HepG2 (cell line): Measurements from ENCODE around the gene CATSPERB. TPM values are rescaled to one million over a fixed set of nuclear protein-coding genes. Genes with fewer than 3 reads are reported as not detected.

Source experiments
- ATAC-seq: fragments of 200-7000 bp; cut with Tn5 transposase; 3 replicates; pipeline ENCODE4 v1.9.1; 2020; ENCODE audit warnings: mild to moderate bottlenecking, moderate library complexity
- BruUV-seq: library from RNA; stranded (reverse); fragments of 400-500 nt; replicated peaks from 2 replicates; lab custom pipeline; 2021; lab: Mats Ljungman, UMichigan
- CTCF ChIA-PET: fragments of 300-600 bp; formaldehyde crosslinking; extraction: SDS; loops from one replicate; lab custom pipeline; 2021; ENCODE audit warnings: low total read pairs, inconsistent platforms, low intra/inter-chr PET ratio; lab: Yijun Ruan, JAX
- POLR2A ChIA-PET: fragments of 350-600 bp; sonication (Branson Sonifier 250); formaldehyde crosslinking; loops from one replicate; lab custom pipeline; 2020; ENCODE audit warnings: antibody characterized with exemption, inconsistent platforms; lab: Yijun Ruan, JAX
- DNase-seq: peaks from one replicate; pipeline ENCODE4 v3.0.0-alpha.2; 2015; ENCODE audit warnings: low spot score
- FAIRE-seq: peaks from 3 replicates; lab custom pipeline; 2011; peaks lifted over from hg19 to GRCh38; lab: Jason Lieb, UNC
- H2AFZ ChIP-seq: one replicate; pipeline ENCODE4 v1.6.1; 2011; ENCODE audit warnings: low read length, inconsistent platforms
- H3K27ac ChIP-seq: fragments of 300-600 bp; 3 replicates; pipeline ENCODE4 v1.8.0; 2011; ENCODE audit warnings: mixed run types, mild to moderate bottlenecking, mixed read lengths, low read length, inconsistent platforms; ENCODE audit not compliant: insufficient read depth; ENCODE audit errors: extremely low read length
- H3K27me3 ChIP-seq, 2 experiments: fragments of 200-600 bp in 1 of 2; 2 replicates in 1 of 2; 3 replicates in 1 of 2; pipeline versions ENCODE4 v1.6.0 to v1.8.0; 2011; ENCODE audit warnings: low read length in 2 of 2, mild to moderate bottlenecking in 2 of 2, moderate library complexity in 2 of 2, inconsistent platforms in 1 of 2; ENCODE audit not compliant: insufficient read depth in 2 of 2, control insufficient read depth in 1 of 2
- H3K36me3 ChIP-seq, 2 experiments: fragments of 200-600 bp in 1 of 2; replicated peaks in 1 of 2; 2 replicates in 1 of 2; 3 replicates in 1 of 2; pipeline versions ENCODE4 v1.5.1 to v1.8.0; 2011; ENCODE audit warnings: low read length in 2 of 2, inconsistent platforms in 1 of 2; ENCODE audit not compliant: insufficient read depth in 2 of 2, control insufficient read depth in 1 of 2
- H3K4me1 ChIP-seq: 2 replicates; pipeline ENCODE4 v1.5.1; 2012; ENCODE audit warnings: low read length, inconsistent platforms; ENCODE audit not compliant: insufficient read depth
- H3K4me2 ChIP-seq: 2 replicates; pipeline ENCODE4 v1.6.0; 2011; ENCODE audit warnings: low read depth, low read length, inconsistent platforms
- H3K4me3 ChIP-seq, 3 experiments: fragments of 200-600 bp in 1 of 3; sonication (generic), shearing (Covaris generic) in 1 of 3; replicated peaks in 1 of 3; 2 replicates each; pipeline ENCODE4 v1.5.1; 2011 to 2016; ENCODE audit warnings: low read length in 3 of 3, inconsistent platforms in 2 of 3, low read depth in 2 of 3, mild to moderate bottlenecking in 2 of 3, control low read depth in 1 of 3, mixed read lengths in 1 of 3; ENCODE audit not compliant: insufficient read depth in 1 of 3
- H3K79me2 ChIP-seq: one replicate; pipeline ENCODE4 v1.6.1; 2011; ENCODE audit warnings: low read length, inconsistent platforms; ENCODE audit not compliant: insufficient read depth
- H3K9ac ChIP-seq: 2 replicates; pipeline ENCODE4 v1.6.0; 2011; ENCODE audit warnings: mild to moderate bottlenecking, low read depth, low read length, inconsistent platforms; ENCODE audit not compliant: insufficient read depth
- H3K9me3 ChIP-seq: 2 replicates; pipeline ENCODE4 v1.5.1; 2012; ENCODE audit warnings: mild to moderate bottlenecking, low read length
- H4K20me1 ChIP-seq: 2 replicates; pipeline ENCODE4 v1.6.0; 2011; ENCODE audit warnings: inconsistent platforms, mild to moderate bottlenecking, low read length, moderate library complexity; ENCODE audit not compliant: insufficient read depth
- CEBPB ChIP-seq: IDR thresholded peaks from 2 replicates; pipeline ENCODE4 v1.6.1; 2011; ENCODE audit warnings: low read depth, low read length, improper control_type of control experiment, borderline replicate concordance
- DPF2 ChIP-seq: sonication (generic); formaldehyde crosslinking; IDR thresholded peaks from 2 replicates; pipeline ENCODE4 v1.4.0; 2020; ENCODE audit warnings: mild to moderate bottlenecking, low read depth, missing genetic modification reagents, borderline replicate concordance
- GATAD2A ChIP-seq: IDR thresholded peaks from 2 replicates; pipeline ENCODE4 v1.6.1; 2016
- HNF4G ChIP-seq, 2 experiments: sonication (generic) in 1 of 2; formaldehyde crosslinking in 1 of 2; IDR thresholded peaks; 2 replicates each; pipeline versions ENCODE4 v1.4.0 to v1.6.1; 2011 to 2020; ENCODE audit warnings: borderline replicate concordance in 2 of 2, low read depth in 2 of 2, mild to moderate bottlenecking in 2 of 2, low read length in 1 of 2, missing genetic modification reagents in 1 of 2, moderate library complexity in 1 of 2
- KDM5B ChIP-seq: sonication (generic); formaldehyde crosslinking; IDR thresholded peaks from 2 replicates; pipeline ENCODE4 v1.4.0; 2020; ENCODE audit warnings: missing genetic modification reagents, mild to moderate bottlenecking, borderline replicate concordance
- PAF1 ChIP-seq: IDR thresholded peaks from 2 replicates; pipeline ENCODE4 v1.6.1; 2016; ENCODE audit warnings: missing genetic modification reagents, missing compliant biosample characterization
- PPARG ChIP-seq: conservative IDR thresholded peaks from 2 replicates; pipeline ENCODE4 v1.6.1; 2016; ENCODE audit warnings: missing biosample characterization, missing genetic modification reagents
- TEAD2 ChIP-seq: sonication (generic); formaldehyde crosslinking; IDR thresholded peaks from 2 replicates; pipeline ENCODE4 v1.9.0; 2021; ENCODE audit warnings: missing genetic modification reagents
- ZNF121 ChIP-seq: sonication (generic); formaldehyde crosslinking; IDR thresholded peaks from 2 replicates; pipeline ENCODE4 v1.5.0; 2020; ENCODE audit warnings: mild to moderate bottlenecking, missing genetic modification reagents
- ZNF850 ChIP-seq: sonication (generic); formaldehyde crosslinking; conservative IDR thresholded peaks from 2 replicates; pipeline ENCODE4 v1.9.0; 2021; ENCODE audit warnings: mild to moderate bottlenecking, missing genetic modification reagents
- WGBS: methylation state at CpG from one replicate; pipeline ENCODE4 v1.1.6; 2017; ENCODE audit warnings: low lambda C conversion rate; 5-methylcytosine and 5-hydroxymethylcytosine counted together
- in situ Hi-C: cut with HindIII; loops from 2 replicates; pipeline ENCODE4 v1.10.0; 2017; ENCODE audit warnings: low pct_unique_long_range_greater_than_20kb; ENCODE audit not compliant: extremely low pct_ligation_motif_present
- intact Hi-C: fragments of 100-400 bp; cut with micrococcal nuclease; formaldehyde crosslinking; loops from one replicate; pipeline ENCODE4 v1.10.0; 2022; ENCODE audit not compliant: unreplicated experiment
- polyA plus RNA-seq, 8 experiments: library from polyadenylated mRNA; depleted of rRNA in 3 of 8; stranded (reverse) in 7 of 8; unstranded in 1 of 8; fragments of >200 nt; fragmentation: Illumina TruSeq in 4 of 8; extraction: Trizol in 4 of 8; gene quantifications; 2 replicates each; pipeline versions ENCODE4 v1.2.1 to v1.2.3, GENCODE V29; 2011 to 2016; ENCODE audit warnings: low read depth in 4 of 8, missing spikeins in 1 of 8, mixed read lengths in 1 of 8; ENCODE audit not compliant: insufficient read depth in 1 of 8
- total RNA-seq, 5 experiments: library from RNA; depleted of rRNA; stranded (reverse); fragments of >200 nt; fragmentation: Illumina TruSeq; extraction: Trizol; gene quantifications; 2 replicates each; pipeline ENCODE4 v1.2.3, GENCODE V29; 2016; ENCODE audit warnings: low read depth in 1 of 5
- TF ChIP-seq, protein P1 (sequence below): IDR thresholded peaks from 2 replicates; pipeline ENCODE4 v1.6.1; 2016; ENCODE audit warnings: control low read depth

The CATSPERB gene
- total and polyA plus RNA-seq, 2 of the 13 experiments (the other 11 are each of a cell fraction or from before 2014, with no cell fraction given) = not detected

DNA sequence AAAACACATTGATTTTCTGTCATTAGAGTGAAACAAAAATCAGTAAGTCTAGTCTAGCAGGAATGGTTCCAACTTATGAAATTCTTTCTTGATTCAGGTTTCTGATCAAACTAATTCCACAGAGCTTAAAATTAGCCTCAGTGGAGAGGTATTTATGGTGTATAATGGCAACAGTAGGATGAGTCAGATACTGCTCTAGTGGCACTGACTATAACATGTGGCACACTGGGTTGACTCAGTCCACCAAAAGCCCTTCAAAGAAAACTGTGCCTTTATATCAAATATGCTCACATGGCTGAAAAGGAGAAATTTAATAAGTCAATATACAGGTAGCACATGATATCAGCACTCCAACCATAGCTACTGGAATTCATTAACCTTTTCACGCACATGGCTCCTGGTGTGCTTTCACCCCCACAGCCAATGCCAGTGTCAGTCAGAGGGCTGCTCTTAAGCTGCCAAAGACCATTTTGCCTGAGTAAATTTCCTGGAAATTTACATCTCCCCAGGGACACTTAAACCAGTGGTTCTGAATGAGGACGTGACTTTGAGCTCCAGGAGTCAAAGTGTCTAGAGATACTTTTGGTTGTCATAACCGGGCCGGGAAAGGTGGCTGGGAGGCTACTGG, 21.7 kb upstream of the CATSPERB start:
- Histone ChIP-seq H3K4me2 (no peak overlapping the region), H3K27me3 (no peaks in the 10 kb centered on the region), H4K20me1 (no peaks in the 10 kb centered on the region), H3K27ac (no peak overlapping the region), H3K4me3 (no peak overlapping the region), H3K9me3 (no peaks in the 10 kb centered on the region), H3K79me2 (no peaks in the 10 kb centered on the region), H3K4me1 (peaks cover 26% of the 10 kb centered on the region), H3K9ac (no peak overlapping the region), H2AFZ (no peak overlapping the region), H3K36me3 (no peaks in the 10 kb centered on the region)
- intact Hi-C loops = no loop called here
- WGBS = 74% methylated on average over 4 of the region's 4 CpGs
- no TSS peak for BruUV-seq
- DNase-seq (no peak), FAIRE-seq (no peak), ATAC-seq (no peak)
- ChIA-PET CTCF (no interaction called here), POLR2A (no interaction called here)
- in situ Hi-C loops = no loop called here
- no peak for TF ChIP-seq DPF2
- TF ChIP-seq GATAD2A = no peak
- no peak for TF ChIP-seq ZNF121
- TF ChIP-seq CEBPB = no peak
- no peak for TF ChIP-seq KDM5B
- TF ChIP-seq, protein P1, sequence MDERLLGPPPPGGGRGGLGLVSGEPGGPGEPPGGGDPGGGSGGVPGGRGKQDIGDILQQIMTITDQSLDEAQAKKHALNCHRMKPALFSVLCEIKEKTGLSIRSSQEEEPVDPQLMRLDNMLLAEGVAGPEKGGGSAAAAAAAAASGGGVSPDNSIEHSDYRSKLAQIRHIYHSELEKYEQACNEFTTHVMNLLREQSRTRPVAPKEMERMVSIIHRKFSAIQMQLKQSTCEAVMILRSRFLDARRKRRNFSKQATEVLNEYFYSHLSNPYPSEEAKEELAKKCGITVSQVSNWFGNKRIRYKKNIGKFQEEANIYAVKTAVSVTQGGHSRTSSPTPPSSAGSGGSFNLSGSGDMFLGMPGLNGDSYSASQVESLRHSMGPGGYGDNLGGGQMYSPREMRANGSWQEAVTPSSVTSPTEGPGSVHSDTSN (CRISPR knock-in tag) = no peak
- no peak for TF ChIP-seq PPARG (CRISPR knock-in tag)
- TF ChIP-seq PAF1 (CRISPR knock-in tag) = no peak
- no peak for TF ChIP-seq TEAD2 (CRISPR knock-in tag)
- no peak for TF ChIP-seq ZNF850 (CRISPR knock-in tag)
- no peak for TF ChIP-seq HNF4G (IDR thresholded peaks at IDR 0.05; ENCODE audit: borderline replicate concordance, low read depth, low read length)
- TF ChIP-seq HNF4G (CRISPR knock-in tag; IDR thresholded peaks at IDR 0.05; ENCODE audit: borderline replicate concordance, low read depth) = no peak
